Kidney glomerular epithelial cell (primary cell): ENCODE results near the gene GNAQ.

ENCODE experiments used
- DNase-seq: peaks from one replicate; lab custom pipeline; 2025; lab: John Stamatoyannopoulos, UW

Gene GNAQ

GRCh38 chr9:77974434-77974833 lies 57.2 kb downstream of the GNAQ start:
- DNase-seq: no peak

GRCh38 chr9:77969083-77969482 lies 62.5 kb downstream of the GNAQ start:
- no peak for DNase-seq

DNA sequence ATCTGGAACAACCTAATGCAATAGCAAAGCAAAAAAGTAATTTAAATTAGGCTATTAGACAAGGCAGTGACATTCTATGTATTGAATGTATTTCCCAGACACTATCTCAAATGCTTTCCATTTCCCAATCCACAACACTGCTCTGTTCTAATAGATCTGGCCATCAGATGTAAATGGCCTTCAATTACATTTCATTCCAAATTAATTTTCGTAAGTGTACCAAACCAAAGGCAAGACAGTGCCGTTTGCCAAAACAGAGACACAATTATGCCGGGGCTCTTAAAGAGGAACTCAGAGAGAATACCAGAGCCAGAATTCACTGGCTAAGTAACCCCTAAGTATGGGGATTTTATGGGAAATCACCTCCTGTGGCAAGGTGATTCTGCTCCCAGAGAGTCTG lies 63.1 kb downstream of the GNAQ start:
- no peak for DNase-seq

DNA sequence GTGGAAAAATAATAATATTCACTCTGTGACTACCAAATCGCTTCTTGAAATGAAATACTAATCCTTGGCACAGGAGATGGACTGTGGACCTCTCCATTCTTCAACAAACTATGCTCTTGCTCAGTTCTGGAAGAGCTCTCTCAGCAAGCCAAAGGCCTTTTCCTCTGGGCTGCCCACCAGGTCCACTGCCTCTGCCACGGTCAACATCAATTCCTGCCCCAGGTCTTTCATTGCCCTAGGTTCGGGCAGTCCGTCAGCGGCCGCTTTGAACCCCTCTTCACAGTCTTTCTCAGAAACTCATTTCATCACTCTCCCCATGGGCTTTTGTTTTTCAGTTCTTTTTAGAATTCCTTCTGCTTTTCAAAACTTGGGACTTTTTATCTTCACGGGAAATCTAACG lies 64.9 kb downstream of the GNAQ start:
- no peak for DNase-seq

GRCh38 chr9:77965445-77966123 lies 66.0 kb downstream of the GNAQ start:
- DNase-seq: no peak

DNA sequence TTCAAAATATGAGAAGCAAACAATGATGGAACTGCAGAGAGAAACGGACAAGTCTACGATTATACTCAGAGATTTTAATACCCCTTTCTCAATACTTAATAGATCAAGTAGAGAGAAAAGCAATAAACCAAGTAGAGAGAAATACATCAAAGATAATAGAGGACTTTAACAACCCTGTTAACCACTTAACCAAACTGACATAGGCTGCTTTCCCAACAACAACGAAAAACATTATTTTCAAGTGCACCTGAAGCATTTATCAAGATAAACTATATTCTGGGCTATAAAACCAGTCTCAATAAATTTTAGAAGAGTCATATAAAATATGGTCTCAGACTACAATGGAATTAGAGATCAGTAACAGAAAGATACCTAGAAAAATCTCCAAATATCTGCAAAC lies 67.4 kb downstream of the GNAQ start:
- no peak for DNase-seq

GRCh38 chr9:77961541-77961940 lies 70.1 kb downstream of the GNAQ start:
- no peak for DNase-seq

DNA sequence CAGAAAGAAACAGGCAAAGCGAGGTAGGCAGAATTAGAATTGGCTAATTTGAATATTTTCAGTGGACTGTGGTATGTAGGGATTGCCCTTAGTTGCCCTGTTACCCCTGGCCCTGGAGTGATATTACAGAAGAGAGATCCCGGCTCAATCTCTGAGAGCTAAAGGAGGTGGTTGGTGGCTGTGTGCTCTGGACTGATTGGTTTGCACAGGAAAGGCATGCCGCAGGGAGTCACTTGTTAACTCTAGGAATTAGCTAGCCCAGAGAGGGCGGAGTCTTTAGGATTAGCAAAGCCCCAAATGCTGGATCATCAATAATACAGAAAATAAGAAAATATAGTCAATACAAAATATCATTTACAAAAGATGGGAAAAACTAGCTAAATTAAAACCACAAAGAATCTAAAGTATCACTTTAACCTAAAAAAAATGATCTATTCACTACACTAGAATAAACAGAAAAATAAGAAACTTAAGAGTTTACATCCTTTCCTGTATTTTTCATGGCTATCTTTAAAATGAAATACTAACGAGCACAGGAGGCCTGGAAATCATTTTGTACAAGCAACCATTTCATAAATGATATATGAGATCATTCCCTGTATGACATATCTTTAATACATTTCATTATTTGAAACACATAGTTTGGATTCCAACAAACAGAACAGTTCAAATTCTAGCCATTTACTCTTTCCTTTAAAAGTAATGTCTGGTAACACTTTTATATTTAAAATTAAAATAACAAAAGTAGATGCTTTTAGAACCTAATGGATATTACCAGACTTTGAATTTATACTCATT lies 71.1 kb downstream of the GNAQ start:
- DNase-seq: no peak

DNA sequence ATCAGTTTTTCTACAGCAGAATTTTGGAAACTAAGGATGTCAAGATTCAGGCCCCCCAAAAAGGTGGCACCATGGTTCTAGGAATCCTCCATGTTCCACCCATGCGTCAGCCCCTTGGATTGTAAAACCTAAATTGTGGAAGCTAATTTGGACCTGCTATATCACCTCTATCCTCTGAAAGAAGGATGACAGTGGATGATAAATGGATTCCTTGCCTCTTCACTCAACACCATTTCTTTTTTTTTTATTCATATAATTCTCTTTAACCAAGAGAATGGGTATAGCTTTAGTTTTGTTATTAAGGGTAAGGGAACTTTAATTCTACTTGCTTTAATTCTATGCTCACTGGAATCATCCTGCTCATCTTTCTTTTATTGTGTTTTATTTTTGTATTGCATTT lies 71.8 kb downstream of the GNAQ start:
- no peak for DNase-seq

GRCh38 chr9:77957652-77958051 lies 74.0 kb downstream of the GNAQ start:
- no peak for DNase-seq

DNA sequence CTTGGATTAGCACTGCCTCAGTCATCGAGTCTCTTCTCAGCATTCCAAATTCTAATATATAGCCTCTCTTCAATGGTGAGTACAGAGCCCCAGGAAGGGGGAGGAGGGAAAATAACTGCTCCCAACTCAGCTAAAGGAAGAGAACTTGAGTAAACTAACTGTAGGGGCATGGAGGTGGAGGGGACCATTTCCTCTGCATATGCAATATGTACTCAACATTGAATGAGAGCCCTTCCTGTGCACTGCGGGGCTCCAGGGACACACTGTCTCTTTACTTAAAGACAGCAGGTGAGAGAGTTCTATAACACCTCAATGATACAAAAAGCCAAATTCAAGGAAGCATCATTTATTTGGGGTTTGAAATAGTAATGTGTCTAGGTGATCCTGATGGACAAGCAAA lies 75.1 kb downstream of the GNAQ start:
- no peak for DNase-seq

DNA sequence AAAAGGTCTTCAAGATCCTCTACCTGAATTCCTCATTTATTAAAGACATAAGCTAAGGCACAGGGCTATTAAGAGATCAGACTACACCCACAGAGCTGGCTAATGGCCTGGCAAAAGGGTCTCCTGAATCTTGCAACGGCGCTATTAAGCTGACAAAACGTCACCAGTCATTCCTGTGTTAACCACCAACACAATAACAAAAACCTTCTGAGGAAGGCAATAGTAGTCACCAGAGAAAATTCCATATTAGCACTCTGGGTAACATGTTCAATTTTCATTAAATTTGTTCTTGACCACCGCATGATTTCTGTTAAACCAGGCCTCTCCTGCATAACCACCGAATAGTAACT lies 77.0 kb downstream of the GNAQ start:
- DNase-seq: no peak

DNA sequence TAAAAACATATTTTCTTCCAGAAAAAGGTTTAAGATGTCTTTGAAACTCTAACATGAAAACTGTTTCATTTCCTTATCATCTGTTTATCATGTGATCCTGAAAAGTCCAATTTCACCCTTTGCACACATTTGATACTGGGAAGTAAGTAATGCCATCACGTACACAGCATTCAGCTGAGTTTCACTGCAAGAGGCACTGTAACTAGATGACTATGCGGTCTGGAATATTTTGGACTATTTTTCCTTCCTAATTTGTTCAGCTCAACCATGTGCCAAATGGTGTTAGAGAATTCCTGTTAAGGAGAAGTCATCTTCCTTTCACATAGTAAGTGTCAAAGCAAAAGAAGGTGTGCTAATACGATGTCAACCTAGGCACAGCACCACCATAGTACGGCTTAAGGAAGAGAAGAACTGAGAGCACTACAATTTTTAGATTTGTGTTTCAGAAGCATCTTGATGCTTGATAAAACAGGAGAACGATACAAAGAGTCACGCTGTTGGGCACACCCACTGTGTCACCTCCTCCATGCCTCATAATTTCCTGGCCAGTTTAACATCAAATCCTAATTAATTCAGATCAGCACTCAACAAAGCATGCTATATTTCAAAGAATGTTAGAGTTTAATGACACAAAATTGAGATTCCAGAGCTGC lies 77.5 kb downstream of the GNAQ start:
- no peak for DNase-seq

DNA sequence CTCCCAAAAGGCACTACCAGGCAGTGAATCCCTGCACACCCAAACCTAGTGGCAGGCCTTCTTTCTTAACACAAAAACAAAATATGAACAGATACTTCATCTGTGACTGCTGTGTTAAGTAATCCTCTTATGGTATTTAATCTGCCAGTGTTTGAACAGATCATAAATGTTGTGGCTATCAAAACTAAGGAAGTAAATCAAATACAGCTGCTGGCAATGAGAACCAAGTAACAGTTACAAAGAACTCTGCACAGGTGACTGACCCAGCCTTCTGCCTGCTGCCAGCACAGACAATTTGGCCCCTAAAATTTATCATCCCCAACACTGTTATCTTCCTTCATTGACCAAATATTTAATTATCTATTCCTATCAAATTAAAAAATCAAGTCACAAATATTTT lies 78.0 kb downstream of the GNAQ start:
- no peak for DNase-seq

DNA sequence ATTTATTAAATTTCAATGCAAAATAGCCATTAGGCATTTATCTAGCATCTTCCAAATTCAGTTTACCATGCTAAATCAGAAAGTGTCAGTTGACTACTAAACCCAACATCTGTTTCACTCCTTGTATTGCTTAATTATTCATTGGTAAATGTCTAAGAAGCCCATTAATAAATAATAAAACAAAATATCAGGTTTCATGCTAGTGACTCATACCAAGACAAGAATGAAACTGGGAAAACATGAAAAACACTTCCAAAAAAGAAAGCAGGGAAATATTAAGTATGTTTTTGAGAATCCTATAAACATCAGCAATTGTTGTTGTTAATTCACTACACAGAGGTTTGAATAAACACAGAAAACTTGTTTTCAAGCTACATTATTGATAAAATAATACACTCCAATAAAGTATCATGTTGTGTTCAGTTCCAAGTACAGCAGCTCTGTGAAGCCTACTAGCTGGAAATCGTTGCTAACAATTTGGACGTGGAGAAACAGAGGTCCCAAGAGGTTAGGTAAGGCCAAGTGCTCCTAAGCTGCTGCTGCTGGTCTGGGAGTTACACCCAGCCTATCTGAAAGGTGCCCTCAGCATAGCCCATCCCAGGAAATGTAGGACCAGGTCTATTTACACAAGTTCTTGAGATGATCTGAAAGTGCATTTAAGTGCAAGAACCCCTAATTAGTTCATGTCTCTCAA lies 78.8 kb downstream of the GNAQ start:
- DNase-seq: peak; percentile 10

DNA sequence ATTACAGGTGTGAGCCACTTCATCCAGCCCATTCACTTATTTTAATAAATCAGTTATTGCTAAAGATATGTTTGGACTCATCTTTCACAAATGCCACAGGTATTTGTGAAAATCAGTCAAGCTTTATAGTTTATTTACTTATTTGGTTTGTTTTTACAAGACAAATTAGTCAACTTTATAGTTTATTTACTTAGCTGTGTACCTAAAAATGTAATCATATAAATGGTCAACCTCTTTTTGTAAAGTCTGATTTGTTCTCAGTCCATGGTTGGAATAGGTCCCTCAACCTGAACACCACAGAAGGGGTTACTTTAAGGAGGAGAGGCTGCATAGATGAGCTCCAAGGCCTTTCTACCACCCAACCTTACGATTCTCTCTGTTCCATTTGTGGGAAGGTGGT lies 80.2 kb downstream of the GNAQ start:
- no peak for DNase-seq

DNA sequence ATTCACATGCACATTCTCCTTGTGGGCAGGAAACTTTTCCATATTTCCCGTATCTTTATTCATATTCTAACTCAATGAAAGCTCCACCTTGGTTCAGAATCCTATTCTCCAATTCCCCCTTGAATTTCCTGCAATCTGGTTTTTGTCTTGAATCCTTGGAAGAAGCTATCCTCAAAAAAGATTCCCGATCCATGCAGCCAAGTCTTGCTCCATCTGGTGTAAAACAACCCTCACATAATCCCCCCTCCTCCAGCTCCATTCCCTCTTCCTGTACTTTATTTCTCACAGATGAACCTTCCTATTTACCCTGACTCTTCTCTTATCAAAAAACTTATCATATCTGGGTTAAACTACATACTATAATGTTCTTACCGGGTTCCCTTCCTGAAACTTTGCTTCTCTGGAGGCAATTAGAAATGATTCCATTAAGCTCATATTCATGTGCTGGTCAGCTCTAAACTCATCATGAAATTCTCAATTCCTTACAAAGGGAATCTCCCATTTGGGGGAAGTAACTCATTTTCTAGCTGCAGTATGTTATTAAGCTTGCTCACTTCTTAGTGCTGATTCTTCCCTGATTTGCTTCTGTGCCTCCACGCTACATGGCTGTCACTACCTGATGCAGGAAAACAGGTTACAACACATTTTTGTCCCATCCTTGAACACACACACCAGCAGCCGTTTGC lies 81.7 kb downstream of the GNAQ start:
- no peak for DNase-seq

GRCh38 chr9:77947651-77948050 lies 84.0 kb downstream of the GNAQ start:
- no peak for DNase-seq

GRCh38 chr9:77946969-77947620 lies 84.5 kb downstream of the GNAQ start:
- DNase-seq: no peak

- DNase-seq: no peak
These were observed 85.3 kb downstream of the GNAQ start for GRCh38 chr9:77946296-77946695.

GRCh38 chr9:77945798-77946197 lies 85.8 kb downstream of the GNAQ start:
- DNase-seq: no peak
